Chondrocyte (in vitro differentiated cells): ENCODE results near the gene TPRG1. TPM values are rescaled to one million over a fixed set of nuclear protein-coding genes. Genes with fewer than 3 reads are reported as not detected.

Experiments used
- DNase-seq: peaks from one replicate; pipeline ENCODE4 v3.0.0; 2021; ENCODE audit warnings: mixed read lengths, low spot score
- H3K27ac Mint-ChIP-seq: one replicate; pipeline ENCODE4 v1.8.0; 2021; ENCODE audit warnings: mild to moderate bottlenecking, moderate library complexity, mixed read lengths; ENCODE audit not compliant: unreplicated experiment
- H3K27me3 Mint-ChIP-seq: 2 replicates; pipeline ENCODE4 v1.8.0; 2021; ENCODE audit warnings: low read depth, mixed read lengths
- H3K36me3 Mint-ChIP-seq: 2 replicates; pipeline ENCODE4 v1.8.0; 2021; ENCODE audit warnings: low read depth, mixed read lengths
- H3K4me1 Mint-ChIP-seq: 2 replicates; pipeline ENCODE4 v1.8.0; 2021; ENCODE audit warnings: low read depth, mild to moderate bottlenecking, mixed read lengths
- H3K4me3 Mint-ChIP-seq: one replicate; pipeline ENCODE4 v1.8.0; 2021; ENCODE audit warnings: mild to moderate bottlenecking, moderate library complexity, mixed read lengths; ENCODE audit not compliant: unreplicated experiment
- H3K9me3 Mint-ChIP-seq: 2 replicates; pipeline ENCODE4 v1.8.0; 2021; ENCODE audit warnings: low read depth, mixed read lengths
- total RNA-seq: library from RNA; stranded (reverse); gene quantifications from 3 replicates; pipeline ENCODE4 v1.2.1, GENCODE V29; 2021
- TF ChIP-seq, protein P1 (sequence below): fragments of 200-600 bp; sonication (generic); IDR thresholded peaks from 2 replicates; pipeline ENCODE4 v1.5.0; 2021; ENCODE audit warnings: antibody characterized with exemption, mild to moderate bottlenecking, moderate library complexity

The TPRG1 gene
- total RNA-seq, 1 donor from 2014 or later = 1.3 TPM

DNA sequence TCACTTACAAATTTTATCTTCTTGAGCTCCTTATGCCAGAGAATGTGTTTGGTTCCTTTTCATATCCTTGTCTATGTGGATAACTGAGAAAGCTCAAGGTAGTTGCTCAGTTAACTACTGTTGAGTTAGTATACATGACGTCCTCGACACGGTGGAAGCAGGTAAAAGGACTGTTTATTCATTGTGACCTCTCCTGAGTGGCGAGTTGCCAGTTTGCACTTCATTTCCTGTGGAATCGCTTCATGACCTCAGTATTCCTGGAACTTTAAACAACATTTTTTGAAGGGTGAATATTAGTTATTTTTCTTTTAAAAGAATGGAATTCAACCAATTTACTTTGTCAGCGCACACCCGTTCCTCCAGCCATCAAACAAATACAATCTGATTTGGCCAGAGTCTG lies 1.2 kb upstream of the TPRG1 start:
- Mint-ChIP-seq H3K27ac (no peak overlapping the region), H3K9me3 (no peaks in the 10 kb centered on the region), H3K4me1 (peaks cover 12% of the 10 kb centered on the region), H3K27me3 (no peaks in the 10 kb centered on the region), H3K4me3 (no peak overlapping the region), H3K36me3 (no peaks in the 10 kb centered on the region)
- TF ChIP-seq, protein P1, sequence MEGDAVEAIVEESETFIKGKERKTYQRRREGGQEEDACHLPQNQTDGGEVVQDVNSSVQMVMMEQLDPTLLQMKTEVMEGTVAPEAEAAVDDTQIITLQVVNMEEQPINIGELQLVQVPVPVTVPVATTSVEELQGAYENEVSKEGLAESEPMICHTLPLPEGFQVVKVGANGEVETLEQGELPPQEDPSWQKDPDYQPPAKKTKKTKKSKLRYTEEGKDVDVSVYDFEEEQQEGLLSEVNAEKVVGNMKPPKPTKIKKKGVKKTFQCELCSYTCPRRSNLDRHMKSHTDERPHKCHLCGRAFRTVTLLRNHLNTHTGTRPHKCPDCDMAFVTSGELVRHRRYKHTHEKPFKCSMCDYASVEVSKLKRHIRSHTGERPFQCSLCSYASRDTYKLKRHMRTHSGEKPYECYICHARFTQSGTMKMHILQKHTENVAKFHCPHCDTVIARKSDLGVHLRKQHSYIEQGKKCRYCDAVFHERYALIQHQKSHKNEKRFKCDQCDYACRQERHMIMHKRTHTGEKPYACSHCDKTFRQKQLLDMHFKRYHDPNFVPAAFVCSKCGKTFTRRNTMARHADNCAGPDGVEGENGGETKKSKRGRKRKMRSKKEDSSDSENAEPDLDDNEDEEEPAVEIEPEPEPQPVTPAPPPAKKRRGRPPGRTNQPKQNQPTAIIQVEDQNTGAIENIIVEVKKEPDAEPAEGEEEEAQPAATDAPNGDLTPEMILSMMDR = no peak
- no peak for DNase-seq

DNA sequence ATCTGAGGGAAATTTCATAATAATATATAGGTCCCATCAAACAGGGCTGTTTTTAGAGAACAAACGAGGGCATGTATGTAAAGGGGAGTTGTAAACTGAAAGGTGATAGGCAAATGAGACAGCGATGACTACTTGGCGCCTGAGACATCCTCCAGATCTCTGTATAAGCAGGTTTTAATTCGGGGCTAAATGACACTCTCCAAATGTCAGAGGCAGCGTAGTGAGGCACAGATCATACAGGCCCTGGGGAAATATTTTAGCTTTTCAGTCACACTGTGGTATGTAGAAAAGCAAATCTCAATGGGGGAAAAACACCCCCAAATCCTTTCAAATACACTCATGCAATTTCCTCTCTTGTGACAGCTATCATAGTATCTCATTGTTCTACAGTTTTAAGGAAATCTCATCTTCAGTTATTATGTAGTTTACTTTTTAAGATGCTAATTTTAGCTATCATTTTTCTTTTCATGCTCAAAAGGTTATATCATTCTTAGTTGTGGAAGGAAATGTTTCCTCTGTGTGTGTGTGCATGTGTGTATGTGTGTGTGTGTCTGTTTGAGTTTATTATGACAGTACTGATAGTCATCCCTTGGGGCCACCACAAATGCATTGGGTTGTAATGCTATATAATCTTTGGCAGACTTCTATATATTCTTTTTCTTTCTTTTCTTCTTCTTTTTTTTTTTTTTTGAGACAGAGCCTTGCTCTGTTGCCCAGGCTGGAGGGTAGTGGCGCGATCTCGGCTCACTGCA lies 1.1 kb downstream of the TPRG1 start:
- Mint-ChIP-seq H3K27me3 (no peaks in the 10 kb centered on the region), H3K4me1 (peaks cover 12% of the 10 kb centered on the region), H3K27ac (no peak overlapping the region), H3K4me3 (no peak overlapping the region), H3K9me3 (no peaks in the 10 kb centered on the region), H3K36me3 (peaks cover under 1% of the 10 kb centered on the region)
- DNase-seq = no peak
- TF ChIP-seq, protein P1 = no peak

DNA sequence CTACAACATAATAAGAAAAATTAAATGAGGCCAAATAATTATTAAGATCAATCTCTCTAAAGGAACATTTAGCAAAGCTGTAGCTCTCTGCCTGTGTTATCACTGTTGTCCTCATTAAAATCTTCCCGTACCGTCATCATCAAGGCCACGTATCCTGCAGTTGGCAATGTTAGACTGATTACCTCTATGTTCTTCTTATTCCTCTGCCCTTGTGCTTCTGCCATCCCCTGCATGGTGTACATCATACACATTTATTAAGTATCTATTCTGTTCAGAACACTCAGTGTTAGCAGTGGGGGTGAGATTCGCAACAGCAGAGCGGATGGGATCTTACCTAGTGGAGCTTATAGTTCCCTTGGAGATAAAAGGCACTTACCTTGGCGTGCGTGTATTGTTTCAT lies 12.8 kb downstream of the TPRG1 start:
- no peak for DNase-seq
- Mint-ChIP-seq H3K4me1 (peaks cover 2% of the 10 kb centered on the region), H3K36me3 (peaks cover 8% of the 10 kb centered on the region), H3K27ac (no peak overlapping the region), H3K27me3 (no peaks in the 10 kb centered on the region), H3K4me3 (no peak overlapping the region), H3K9me3 (peaks cover 21% of the 10 kb centered on the region)
- TF ChIP-seq, protein P1 = no peak

DNA sequence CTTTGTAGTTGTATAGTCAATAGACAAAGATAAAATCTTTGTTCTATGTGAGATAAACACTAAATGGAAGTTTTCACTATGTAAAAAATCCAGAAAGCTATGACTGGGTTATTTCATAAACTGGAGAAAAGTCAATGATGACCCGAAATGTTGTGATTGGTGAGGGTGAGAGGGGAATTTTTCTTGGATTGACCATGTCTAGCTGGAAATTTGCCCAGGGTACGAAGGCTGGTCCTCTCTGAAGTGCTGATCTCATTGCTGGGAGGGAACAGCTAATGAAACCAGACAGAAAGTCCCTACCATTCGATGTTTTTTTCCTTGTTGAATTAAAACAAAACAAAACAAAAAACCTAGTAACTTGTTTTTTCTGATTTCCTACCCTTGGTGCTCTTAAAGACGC lies 14.3 kb downstream of the TPRG1 start:
- H3K27ac Mint-ChIP-seq = no peak overlapping the region
- no peak for DNase-seq
- TF ChIP-seq, protein P1 = no peak
- H3K27me3 Mint-ChIP-seq = no peaks in the 10 kb centered on the region
- H3K36me3 Mint-ChIP-seq = peaks cover 6% of the 10 kb centered on the region
- H3K4me1 Mint-ChIP-seq = peaks cover 2% of the 10 kb centered on the region
- H3K4me3 Mint-ChIP-seq = no peak overlapping the region
- peaks cover 14% of the 10 kb centered on the region for H3K9me3 Mint-ChIP-seq

DNA sequence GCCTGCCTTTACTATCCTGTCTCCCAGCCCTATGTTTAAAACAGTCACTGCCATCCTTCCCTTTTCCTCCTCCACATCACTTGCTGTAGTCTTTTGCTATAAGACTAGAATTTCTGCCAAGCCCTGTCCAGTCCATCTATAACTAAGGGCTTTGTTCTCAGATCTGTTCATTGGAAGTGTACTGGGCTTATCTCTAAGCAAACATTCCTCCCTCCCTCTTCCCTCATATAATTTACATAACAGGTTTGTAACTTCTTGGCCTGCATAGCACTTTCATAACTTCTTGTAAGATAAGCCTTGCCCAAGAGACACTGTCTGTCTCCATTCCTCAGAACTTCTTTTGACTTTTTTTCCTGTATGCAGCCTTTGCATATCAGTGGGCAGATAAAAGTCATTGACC lies 16.7 kb downstream of the TPRG1 start:
- Mint-ChIP-seq H3K27me3 (peaks cover 2% of the 10 kb centered on the region), H3K4me1 (peaks cover 2% of the 10 kb centered on the region), H3K4me3 (no peak overlapping the region), H3K27ac (no peak overlapping the region), H3K9me3 (peaks cover 19% of the 10 kb centered on the region), H3K36me3 (peaks cover 10% of the 10 kb centered on the region)
- no peak for DNase-seq
- TF ChIP-seq, protein P1 = no peak
